ENCODE results near the gene PNMA8B.

PNMA8B gene

DNA sequence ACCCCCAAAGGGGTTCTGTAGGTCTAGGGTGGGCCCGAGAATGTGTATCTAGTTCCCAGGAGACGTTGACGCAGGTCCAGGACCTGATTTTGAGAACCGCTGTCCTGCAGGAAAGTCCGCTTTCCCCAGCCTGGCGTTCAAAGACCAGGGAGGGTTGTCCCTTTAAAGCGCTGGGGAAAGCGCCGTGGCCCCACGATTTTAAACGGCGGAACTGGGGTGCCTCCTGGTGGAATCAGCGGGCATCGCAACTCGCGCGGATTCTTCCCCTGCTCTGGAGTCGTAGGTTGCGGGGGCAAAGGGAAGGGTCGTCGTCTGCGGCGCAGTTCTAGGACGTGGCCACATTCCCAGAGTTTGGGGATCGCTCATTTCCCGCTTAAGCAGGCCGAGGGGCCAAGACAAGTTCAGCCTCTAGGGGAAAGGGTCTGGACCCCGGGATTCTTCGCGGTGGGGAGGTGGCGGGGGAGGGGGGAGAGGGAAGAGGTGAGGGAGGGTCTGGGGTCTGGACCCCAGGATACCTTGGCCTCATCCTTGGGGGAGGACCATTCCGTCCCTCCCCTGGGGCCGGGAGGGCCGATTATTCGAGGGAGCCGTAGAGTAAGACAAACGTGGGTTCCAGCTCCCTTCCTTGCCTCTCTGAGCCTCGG is 7.7 kb downstream of the PNMA8B start:
- peak; percentile 75 for DNase-seq (ENCODE audit: low read depth)

- no peak for DNase-seq (ENCODE audit: low read depth)
Observed at GRCh38 chr19:46487178-46487801, 8.4 kb downstream of the PNMA8B start.

DNA sequence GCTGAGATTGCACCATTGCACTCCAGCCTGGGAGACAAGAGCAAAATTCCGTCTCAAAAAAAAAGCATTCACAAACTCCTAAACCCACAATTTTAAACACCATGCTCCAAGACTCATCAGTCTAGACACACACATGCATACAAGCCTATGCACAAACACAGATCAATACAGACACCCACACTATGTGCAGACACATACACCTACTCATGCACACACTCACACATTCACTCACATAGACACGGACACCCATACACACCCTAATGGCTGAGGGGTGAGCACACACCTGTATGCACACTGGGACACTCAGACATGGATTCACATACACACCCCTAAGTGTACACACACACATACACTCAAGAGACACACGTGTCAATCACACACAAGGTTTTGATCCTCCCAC is 9.3 kb downstream of the PNMA8B start:
- DNase-seq (ENCODE audit: low read depth) = no peak

GRCh38 chr19:46484656-46485055 is 11.0 kb downstream of the PNMA8B start:
- no peak for DNase-seq (ENCODE audit: low read depth)

GRCh38 chr19:46482631-46483030 is 13.0 kb downstream of the PNMA8B start:
- DNase-seq (ENCODE audit: low read depth) = no peak

DNA sequence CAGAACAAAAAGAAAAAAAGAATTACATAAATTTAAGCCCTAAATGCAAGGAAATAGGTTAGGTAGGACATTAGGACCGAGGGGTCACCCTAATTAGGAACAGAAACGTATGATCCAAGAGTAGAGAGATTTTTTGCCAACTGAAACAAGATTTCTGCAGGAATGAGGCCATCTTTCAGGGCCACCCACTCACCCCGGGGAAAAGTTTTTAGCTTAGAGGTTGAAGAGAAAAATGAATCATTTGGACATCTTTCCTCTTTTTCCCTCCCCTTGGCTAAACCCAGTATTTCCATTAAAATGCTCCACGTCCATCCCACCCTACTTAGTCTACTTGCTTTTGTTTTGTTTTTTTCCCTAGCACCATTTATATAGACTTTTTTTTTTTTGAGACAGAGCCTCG is 13.7 kb downstream of the PNMA8B start:
- no peak for DNase-seq (ENCODE audit: low read depth)

- DNase-seq (ENCODE audit: low read depth) = no peak
Observed at GRCh38 chr19:46481223-46481848, 14.3 kb downstream of the PNMA8B start.

- DNase-seq (ENCODE audit: low read depth) = no peak
Observed at GRCh38 chr19:46480415-46480814, 15.3 kb downstream of the PNMA8B start.

DNA sequence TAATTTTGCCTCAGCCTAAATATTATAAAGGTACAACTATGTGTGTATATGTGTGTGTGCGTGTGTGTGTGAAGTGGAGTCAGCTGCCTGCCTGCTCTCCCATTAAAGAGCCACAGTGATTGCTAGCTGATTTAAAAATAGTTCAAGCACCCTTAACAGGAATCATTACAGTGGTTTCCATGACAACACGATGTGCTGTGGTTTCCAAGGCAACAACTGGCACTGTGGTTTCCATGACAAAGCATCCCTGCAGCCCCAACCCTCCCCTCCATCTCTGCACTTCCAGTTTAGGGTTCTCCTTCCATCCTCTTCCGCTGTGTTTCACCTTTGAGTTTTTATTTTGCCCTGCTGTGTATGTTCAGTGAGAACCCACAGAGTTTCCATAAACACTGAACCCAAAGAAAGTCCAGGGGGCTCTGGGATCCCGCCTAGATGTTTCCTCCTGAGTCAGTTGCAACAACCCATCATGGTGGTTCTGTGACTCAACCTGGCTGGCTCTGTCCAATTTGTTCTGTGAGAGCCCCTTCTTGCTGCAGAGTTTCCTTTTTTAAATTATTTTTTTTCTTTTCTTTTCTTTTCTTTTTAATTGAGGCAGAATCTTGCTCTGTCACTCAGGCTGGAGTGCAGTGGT is 17.2 kb downstream of the PNMA8B start:
- no peak for DNase-seq (ENCODE audit: low read depth)

DNA sequence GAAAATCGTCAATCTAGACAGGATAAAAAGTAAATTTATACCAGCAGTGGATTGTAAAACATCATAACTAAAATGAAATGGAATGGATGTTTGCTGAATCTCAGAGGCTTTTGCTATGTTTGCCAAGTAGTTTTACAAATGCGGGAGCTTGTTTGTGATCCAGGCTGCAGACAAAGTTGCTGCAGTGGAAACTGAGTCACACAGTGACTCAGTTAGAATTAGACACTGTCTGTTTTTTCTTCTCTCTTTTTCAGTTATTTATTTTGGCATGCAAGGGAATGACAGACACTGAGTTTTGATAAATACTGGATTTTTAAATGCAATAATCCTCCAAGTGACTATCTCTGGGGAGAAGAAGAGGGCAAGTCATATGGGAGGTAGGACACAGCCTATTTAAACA is 19.7 kb downstream of the PNMA8B start:
- DNase-seq (ENCODE audit: low read depth) = no peak

DNA sequence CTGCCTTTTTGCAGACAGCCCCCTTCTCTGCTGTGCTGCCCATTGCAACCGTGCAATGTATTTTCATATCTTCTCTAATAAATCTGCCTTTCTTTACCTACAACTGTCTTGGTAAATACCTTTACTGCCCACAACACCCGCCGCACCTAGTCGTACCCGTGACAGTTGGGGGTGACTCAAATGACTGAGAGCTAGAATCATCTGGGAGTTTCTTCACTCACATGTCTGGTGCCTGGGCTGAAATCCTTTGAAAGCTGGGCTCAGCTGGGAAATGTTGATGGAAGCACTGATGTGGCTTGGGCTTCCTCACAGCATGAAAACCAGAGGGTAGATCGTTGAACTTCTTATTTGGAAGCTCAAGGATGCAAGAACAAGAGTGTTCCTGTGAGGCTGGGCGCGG is 21.5 kb downstream of the PNMA8B start:
- DNase-seq (ENCODE audit: low read depth) = no peak

- DNase-seq (ENCODE audit: low read depth) = no peak
Observed at GRCh38 chr19:46472592-46472991, 23.1 kb downstream of the PNMA8B start.

DNA sequence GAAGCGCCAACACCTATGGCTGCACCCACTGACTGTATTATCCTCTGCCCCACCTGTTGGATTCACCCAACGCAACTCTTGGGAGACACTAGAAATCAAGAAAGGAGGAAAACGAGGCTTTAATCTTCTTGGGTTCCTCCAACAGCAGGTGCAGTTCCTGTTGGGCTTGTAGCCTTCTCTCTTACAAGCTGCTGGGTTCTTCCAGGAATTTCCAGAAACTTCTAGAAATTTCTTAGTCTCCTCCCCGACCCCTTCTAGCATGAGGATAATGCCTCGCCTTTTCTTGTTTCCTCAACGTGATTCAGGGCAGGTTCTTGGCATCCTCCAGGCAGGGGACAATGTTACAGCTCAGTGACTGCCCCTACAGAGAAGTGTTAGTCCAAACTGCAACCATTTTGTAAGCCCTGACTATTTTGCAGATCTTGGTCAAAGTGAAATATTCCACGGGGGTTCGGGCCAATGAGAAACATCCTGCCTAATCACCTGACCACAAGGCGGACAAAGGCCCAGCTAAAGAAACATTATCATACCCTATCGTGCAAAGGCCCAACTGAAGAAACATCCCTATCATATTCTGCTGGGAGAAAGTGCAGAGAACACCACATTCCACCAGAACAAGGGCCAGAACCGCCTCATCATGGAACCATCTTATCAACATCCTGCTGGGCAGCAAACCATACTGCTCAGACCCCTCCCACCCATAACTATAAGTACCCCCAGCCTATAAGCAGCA is 23.7 kb downstream of the PNMA8B start:
- DNase-seq (ENCODE audit: low read depth) = no peak

DNA sequence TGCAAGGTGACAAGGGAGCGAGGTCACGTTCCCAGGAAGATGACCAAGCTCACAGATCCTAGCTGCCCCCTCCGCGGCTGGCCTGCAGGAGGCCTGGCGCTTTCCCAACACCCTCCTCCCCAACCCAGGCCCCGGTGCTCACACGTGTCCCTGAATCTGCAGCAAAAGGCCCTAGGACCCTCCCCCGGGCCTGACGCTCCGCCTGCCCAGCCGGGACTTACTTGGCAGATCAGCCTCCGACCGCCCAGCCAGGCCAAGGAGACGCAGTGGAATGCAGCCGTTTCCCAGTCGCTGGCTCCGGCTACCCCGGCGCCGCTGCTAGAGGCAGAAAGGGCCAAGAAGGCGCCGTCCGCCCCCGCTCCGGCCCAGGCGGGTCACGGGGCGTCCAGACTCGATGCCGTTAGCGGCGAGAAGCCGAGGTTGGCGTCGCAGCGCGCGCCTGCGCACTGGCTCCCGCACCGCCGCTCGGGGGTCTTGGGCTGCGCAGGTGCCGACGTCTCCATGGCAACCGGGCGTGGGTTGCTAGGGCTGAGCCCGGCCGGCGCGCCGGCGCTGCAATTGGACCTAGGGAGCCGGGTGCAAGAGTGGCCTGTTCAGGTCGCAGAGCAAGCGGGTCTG is 24.4 kb downstream of the PNMA8B start, which contains the start of gene PNMA8A:
Gene PNMA8A (minus strand): TSS at position 448 of the 618 bp plus-strand sequence. CDS start 528 bp downstream, outside the sequence.
- no peak for DNase-seq (ENCODE audit: low read depth)

GRCh38 chr19:46470376-46470775 is 25.3 kb downstream of the PNMA8B start:
- DNase-seq (ENCODE audit: low read depth) = no peak

DNA sequence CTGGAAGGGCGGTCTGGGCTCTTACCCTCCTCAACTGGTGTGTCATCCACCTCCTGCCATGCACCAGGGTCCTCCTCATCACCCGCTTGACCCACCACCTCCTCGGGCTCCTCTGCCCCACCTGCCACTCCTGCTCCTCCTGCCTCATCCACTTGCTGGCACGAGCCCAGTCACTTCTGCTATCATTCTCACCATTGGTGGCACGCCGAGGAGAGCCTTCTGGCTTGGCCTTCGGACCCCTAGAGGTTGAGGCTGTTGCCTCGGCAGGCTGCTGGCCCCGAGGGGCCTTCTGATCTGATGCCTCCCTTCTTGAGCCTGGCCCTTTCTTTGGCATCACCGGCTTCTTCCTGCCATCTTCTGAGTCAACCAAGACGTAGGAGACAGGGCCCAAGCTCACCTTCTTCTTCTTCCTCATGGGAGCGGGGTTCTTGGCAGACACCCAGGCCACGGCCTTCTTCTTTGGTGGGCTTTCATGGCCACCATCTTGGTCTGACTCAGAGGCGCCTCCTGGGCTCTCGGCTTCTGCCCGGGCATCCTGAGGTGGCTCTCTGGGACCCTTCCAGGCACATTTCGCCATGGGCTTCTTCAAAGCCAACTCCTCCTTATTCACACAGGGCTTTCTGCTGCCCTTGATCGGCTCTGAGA is 26.0 kb downstream of the PNMA8B start:
- no peak for DNase-seq (ENCODE audit: low read depth)

DNA sequence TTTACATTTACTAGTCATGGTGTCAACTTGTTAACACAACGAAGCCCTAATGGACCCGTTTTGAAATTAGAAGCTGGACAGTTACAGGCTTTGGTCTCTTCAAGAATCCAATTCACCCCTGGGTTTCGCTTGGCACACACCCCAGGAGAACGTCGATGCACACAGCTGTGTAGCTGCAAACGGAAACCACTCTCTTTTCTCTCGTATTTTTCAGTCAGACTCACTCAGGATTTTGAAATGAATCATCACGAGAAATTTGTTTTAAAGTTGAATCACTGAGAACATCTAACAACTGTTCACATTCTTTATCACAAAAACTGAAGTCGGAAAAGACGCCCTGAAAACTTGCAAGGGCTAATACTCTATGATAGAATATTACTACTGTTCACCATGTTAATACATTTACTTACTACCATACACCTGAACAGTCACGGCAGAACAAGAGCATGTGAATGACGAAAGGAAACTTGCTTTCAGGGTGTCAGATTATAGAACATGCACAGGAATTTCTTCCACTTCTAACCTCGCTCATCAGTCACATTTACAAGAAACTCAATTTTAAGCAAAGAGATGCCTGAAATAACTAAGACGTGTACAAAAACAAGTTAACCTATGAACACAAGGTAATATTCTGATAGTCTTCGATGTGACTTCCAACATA is 29.0 kb downstream of the PNMA8B start:
- DNase-seq (ENCODE audit: low read depth) = no peak

GRCh38 chr19:46463516-46463915 is 32.2 kb downstream of the PNMA8B start:
- no peak for DNase-seq (ENCODE audit: low read depth)

DNA sequence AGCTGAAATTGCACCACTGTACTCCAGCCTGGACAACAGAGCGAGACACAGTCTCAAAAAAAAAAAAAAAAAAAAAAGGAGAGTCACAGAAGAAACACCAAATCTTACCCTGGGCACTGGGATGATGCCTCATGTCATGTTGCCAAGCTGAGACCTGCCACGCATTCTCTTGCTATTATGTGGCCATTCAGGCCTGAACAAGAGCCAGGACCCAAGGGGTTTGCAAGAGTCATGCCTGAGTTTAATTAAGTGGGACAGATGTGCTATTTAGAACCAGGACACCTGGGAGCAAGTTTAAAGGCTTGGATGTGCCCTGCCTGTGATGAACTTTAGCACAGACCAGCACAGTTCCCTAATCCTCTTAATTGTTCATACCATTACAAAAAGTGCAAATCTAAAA is 34.1 kb downstream of the PNMA8B start:
- DNase-seq (ENCODE audit: low read depth) = no peak

- DNase-seq (ENCODE audit: low read depth) = no peak
Observed at GRCh38 chr19:46460981-46461380, 34.7 kb downstream of the PNMA8B start.

- DNase-seq (ENCODE audit: low read depth) = no peak
Observed at GRCh38 chr19:46460055-46460454, 35.6 kb downstream of the PNMA8B start.

All from activated T-cell treated with anti-CD3 and anti-CD28 coated beads for 48 hours (primary cell).